CD14-positive monocyte (primary cell): ENCODE data around the gene CNOT6. TPM values are rescaled to one million over a fixed set of nuclear protein-coding genes. Genes with fewer than 3 reads are reported as not detected.

Source experiments
- DNase-seq, 3 donors: peaks; one replicate each; pipeline ENCODE4 v3.0.0-alpha.2; 2011 to 2022
- H2AFZ ChIP-seq: 2 replicates; pipeline ENCODE4 v1.6.0; 2012; ENCODE audit warnings: mild to moderate bottlenecking, low read depth, low read length, inconsistent platforms; ENCODE audit not compliant: insufficient read depth, poor library complexity, severe bottlenecking
- H3K27ac ChIP-seq, 2 donors: 1 replicate in 1 of 2; 2 replicates in 1 of 2; pipeline ENCODE4 v1.5.1; 2012 to 2013; ENCODE audit warnings: low read length in 2 of 2, control low read depth in 1 of 2, inconsistent platforms in 1 of 2, low read depth in 1 of 2, mild to moderate bottlenecking in 1 of 2
- H3K27me3 ChIP-seq, 2 donors: one replicate each; pipeline versions ENCODE4 v1.6.0 to v1.6.1; 2011 to 2013; ENCODE audit warnings: low read length in 2 of 2; ENCODE audit not compliant: control insufficient read depth in 2 of 2, insufficient read depth in 2 of 2
- H3K36me3 ChIP-seq, 2 donors: replicated peaks in 1 of 2; 1 replicate in 1 of 2; 2 replicates in 1 of 2; pipeline versions ENCODE4 v1.5.1 to v1.6.1; 2012 to 2013; ENCODE audit warnings: low read length in 2 of 2, control low read depth in 1 of 2, inconsistent platforms in 1 of 2, mild to moderate bottlenecking in 1 of 2; ENCODE audit not compliant: insufficient read depth in 2 of 2, control insufficient read depth in 1 of 2
- H3K4me1 ChIP-seq, 2 donors: 1 replicate in 1 of 2; 2 replicates in 1 of 2; pipeline versions ENCODE4 v1.5.1 to v1.6.1; 2012 to 2013; ENCODE audit warnings: low read length in 2 of 2, control low read depth in 1 of 2, inconsistent platforms in 1 of 2, mild to moderate bottlenecking in 1 of 2, moderate library complexity in 1 of 2; ENCODE audit not compliant: insufficient read depth in 2 of 2, control insufficient read depth in 1 of 2
- H3K4me2 ChIP-seq: replicated peaks from 2 replicates; pipeline ENCODE3; 2012; ENCODE audit warnings: low read length, moderate library complexity, mild to moderate bottlenecking; ENCODE audit not compliant: poor library complexity, severe bottlenecking; ENCODE audit errors: extremely low read depth
- H3K4me3 ChIP-seq, 3 experiments: fragments of 200-600 bp in 1 of 3; sonication (generic) in 1 of 3; replicated peaks in 1 of 3; 1 replicate in 2 of 3; 2 replicates in 1 of 3; pipeline ENCODE4 v1.5.1; 2011 to 2013; ENCODE audit warnings: low read length in 3 of 3, mild to moderate bottlenecking in 3 of 3, control low read depth in 2 of 3, low read depth in 2 of 3, inconsistent platforms in 1 of 3, moderate library complexity in 1 of 3
- H3K79me2 ChIP-seq: 2 replicates; pipeline ENCODE4 v1.6.0; 2012; ENCODE audit warnings: mild to moderate bottlenecking, control low read depth, inconsistent platforms, low read length, moderate library complexity; ENCODE audit not compliant: insufficient read depth
- H3K9ac ChIP-seq: 2 replicates; pipeline ENCODE4 v1.6.0; 2017; ENCODE audit warnings: low read length, mild to moderate bottlenecking; ENCODE audit not compliant: insufficient read depth, poor library complexity, severe bottlenecking
- H3K9me3 ChIP-seq, 2 donors: replicated peaks in 1 of 2; 1 replicate in 1 of 2; 2 replicates in 1 of 2; pipeline versions ENCODE4 v1.5.1 to v1.6.1; 2012 to 2013; ENCODE audit warnings: low read length in 2 of 2, control low read depth in 1 of 2; ENCODE audit not compliant: control insufficient read depth in 1 of 2, insufficient read depth in 1 of 2
- H4K20me1 ChIP-seq: 2 replicates; pipeline ENCODE4 v1.6.0; 2012; ENCODE audit warnings: mild to moderate bottlenecking, low read length, control low read depth, moderate library complexity; ENCODE audit not compliant: insufficient read depth
- H3K27ac Mint-ChIP-seq, 7 donors: one replicate each; pipeline ENCODE4 v1.8.0; 2020; ENCODE audit warnings: mild to moderate bottlenecking in 7 of 7, mixed read lengths in 7 of 7, moderate library complexity in 6 of 7, inconsistent platforms in 2 of 7
- H3K27me3 Mint-ChIP-seq, 3 donors: one replicate each; pipeline ENCODE4 v1.8.0; 2021 to 2022; ENCODE audit warnings: low read depth in 3 of 3, mild to moderate bottlenecking in 3 of 3, mixed read lengths in 3 of 3, moderate library complexity in 3 of 3, inconsistent platforms in 1 of 3
- H3K36me3 Mint-ChIP-seq, 2 donors: one replicate each; pipeline ENCODE4 v1.8.0; 2020; ENCODE audit warnings: mixed read lengths in 2 of 2, inconsistent platforms in 1 of 2, mild to moderate bottlenecking in 1 of 2
- H3K4me1 Mint-ChIP-seq: one replicate; pipeline ENCODE4 v1.8.0; 2020; ENCODE audit warnings: mild to moderate bottlenecking, mixed read lengths
- H3K4me3 Mint-ChIP-seq, 2 donors: one replicate each; pipeline ENCODE4 v1.8.0; 2020; ENCODE audit warnings: mild to moderate bottlenecking in 2 of 2, mixed read lengths in 2 of 2, moderate library complexity in 1 of 2
- H3K9me3 Mint-ChIP-seq, 7 donors: one replicate each; pipeline ENCODE4 v1.8.0; 2020 to 2022; ENCODE audit warnings: mixed read lengths in 7 of 7, mild to moderate bottlenecking in 6 of 7, moderate library complexity in 6 of 7, inconsistent platforms in 2 of 7
- CTCF ChIP-seq: fragments of 200-600 bp; IDR thresholded peaks from one replicate; pipeline ENCODE4 v1.8.0; 2022; ENCODE audit warnings: antibody characterized with exemption, mild to moderate bottlenecking
- WGBS: methylation state at CpG from one replicate; pipeline ENCODE4 v1.1.5; 2013; ENCODE audit warnings: missing lambda C conversion rate; ENCODE audit not compliant: insufficient coverage; 5-methylcytosine and 5-hydroxymethylcytosine counted together
- intact Hi-C, 2 donors: fragments of 100-400 bp; cut with micrococcal nuclease; formaldehyde crosslinking; loops; one replicate each; pipeline versions ENCODE4 v1.15.0 to v1.15.1; 2023
- polyA plus RNA-seq, 3 donors: library from polyadenylated mRNA; depleted of rRNA in 1 of 3; unstranded in 2 of 3; stranded (reverse) in 1 of 3; fragments of 300-500 nt in 2 of 3; fragments of >200 nt in 1 of 3; fragmentation: Illumina TruSeq in 2 of 3; gene quantifications; 1 replicate in 2 of 3; 2 replicates in 1 of 3; pipeline ENCODE4 v1.2.3, GENCODE V29; 2012 to 2021

The CNOT6 gene
- polyA plus RNA-seq, 3 donors = 4.8 to 9.5 (median 7.7) TPM

GRCh38 chr5:180599590-180599914 lies 105.4 kb downstream of the CNOT6 start:
- no peaks in the 10 kb centered on the region for H3K4me1 Mint-ChIP-seq
- H3K4me2 ChIP-seq = no peak overlapping the region

GRCh38 chr5:180599981-180600553 lies 105.9 kb downstream of the CNOT6 start:
- Histone ChIP-seq H3K27ac (no peak overlapping the region), H3K9me3 (no peaks in the 10 kb centered on the region), H3K4me3 (no peak overlapping the region), H3K27me3 (no peaks in the 10 kb centered on the region), H2AFZ (no peak overlapping the region), H3K79me2 (no peaks in the 10 kb centered on the region), H3K4me2 (no peak overlapping the region), H4K20me1 (no peaks in the 10 kb centered on the region), H3K9ac (no peak overlapping the region), H3K4me1 (no peaks in the 10 kb centered on the region), H3K36me3 (no peaks in the 10 kb centered on the region)
- no peak overlapping the region for H3K4me3 Mint-ChIP-seq
- no peak overlapping the region for H3K27ac Mint-ChIP-seq
- DNase-seq = no peak
- intact Hi-C loops = no loop called here
- TF ChIP-seq CTCF = no peak
- H3K36me3 Mint-ChIP-seq = no peaks in the 10 kb centered on the region
- H3K9me3 Mint-ChIP-seq = peaks cover 0 to 2% (median 0%) of the 10 kb centered on the region in 7 donors
- H3K27me3 Mint-ChIP-seq = peaks cover 1 to 5% (median 3%) of the 10 kb centered on the region in 3 donors
- no peaks in the 10 kb centered on the region for H3K4me1 Mint-ChIP-seq
- 92% methylated on average over 10 of the region's 16 CpGs for WGBS

More at GRCh38 chr5:180599590-180599914, 105.4 kb downstream of the CNOT6 start:
- Histone ChIP-seq H3K9me3 (no peaks in the 10 kb centered on the region), H3K79me2 (no peaks in the 10 kb centered on the region), H3K27ac (no peak overlapping the region), H3K4me3 (no peak overlapping the region), H4K20me1 (no peaks in the 10 kb centered on the region), H3K27me3 (no peaks in the 10 kb centered on the region), H3K9ac (no peak overlapping the region), H3K4me1 (no peaks in the 10 kb centered on the region), H3K36me3 (no peaks in the 10 kb centered on the region), H2AFZ (no peak overlapping the region)
- intact Hi-C loops = no loop called here
- H3K9me3 Mint-ChIP-seq = peaks cover 0 to 2% (median 0%) of the 10 kb centered on the region in 7 donors
- no peak for DNase-seq
- H3K4me3 Mint-ChIP-seq = no peak overlapping the region
- H3K27me3 Mint-ChIP-seq = peaks cover 1 to 5% (median 3%) of the 10 kb centered on the region in 3 donors
- 86% methylated on average over 6 of the region's 6 CpGs for WGBS
- no peak overlapping the region for H3K27ac Mint-ChIP-seq
- TF ChIP-seq CTCF = no peak
- H3K36me3 Mint-ChIP-seq = no peaks in the 10 kb centered on the region
